ENCODE data around the gene EML4.
"Not testable (repeated sequence)": the region's sequence is repeated elsewhere in the genome, so short reads cannot be mapped to it uniquely, and the experiment has no call there.

EML4 gene

GRCh38 chr2:42169100-42169873, at the start of gene EML4:
Gene EML4, plus strand, starts transcription at chr2:42169353. Its CDS starts 259 bp downstream, at chr2:42169612.
- peak within 1 kb of the TSS; percentile 43 for H3K4me3 Mint-ChIP-seq
- H3K9me3 Mint-ChIP-seq: no peaks in the 10 kb centered on the region
- peaks cover 18% of the 10 kb centered on the region for H3K4me1 Mint-ChIP-seq
- H3K27ac Mint-ChIP-seq: no peak within 1 kb of the TSS
- peaks cover 4% of the 10 kb centered on the region for H3K36me3 Mint-ChIP-seq
- ATAC-seq (ENCODE audit: low read depth) (peak; percentile 86), DNase-seq (ENCODE audit: low spot score in 2 of 2) (peak; percentile 96 to 99)
- no peaks in the 10 kb centered on the region for H3K27me3 Mint-ChIP-seq

GRCh38 chr2:42123426-42123825, 45.7 kb upstream of the EML4 start:
- Mint-ChIP-seq H3K4me1 (peaks cover 33% of the 10 kb centered on the region), H3K27ac (peak overlapping the region; percentile 54), H3K36me3 (peaks cover 2% of the 10 kb centered on the region), H3K27me3 (no peaks in the 10 kb centered on the region), H3K4me3 (no peak overlapping the region), H3K9me3 (peaks cover 2% of the 10 kb centered on the region)
- DNase-seq (ENCODE audit: low spot score in 2 of 2) (no peak), ATAC-seq (ENCODE audit: low read depth) (no peak)

GRCh38 chr2:42124011-42124785, 45.0 kb upstream of the EML4 start:
- peak in 1 of 2 donors; percentile 54 for DNase-seq (ENCODE audit: low spot score in 2 of 2)

GRCh38 chr2:42125841-42126594, 43.1 kb upstream of the EML4 start:
- H3K27ac Mint-ChIP-seq: peak overlapping the region; percentile 92

More at GRCh38 chr2:42124011-42124785, 45.0 kb upstream of the EML4 start:
- Mint-ChIP-seq H3K27ac (peak overlapping the region; percentile 54), H3K27me3 (no peaks in the 10 kb centered on the region), H3K4me3 (no peak overlapping the region), H3K36me3 (peaks cover 2% of the 10 kb centered on the region), H3K4me1 (peaks cover 37% of the 10 kb centered on the region), H3K9me3 (peaks cover 2% of the 10 kb centered on the region)
- ATAC-seq (ENCODE audit: low read depth): peak; percentile 84

GRCh38 chr2:42126873-42127272, 42.3 kb upstream of the EML4 start:
- peaks cover 44% of the 10 kb centered on the region for H3K4me1 Mint-ChIP-seq
- not testable (repeated sequence) for H3K4me3 Mint-ChIP-seq; H3K9me3 Mint-ChIP-seq; H3K27me3 Mint-ChIP-seq; ATAC-seq (ENCODE audit: low read depth); H3K36me3 Mint-ChIP-seq; DNase-seq (ENCODE audit: low spot score in 2 of 2)
- peak overlapping the region; percentile 92 for H3K27ac Mint-ChIP-seq

More at GRCh38 chr2:42125841-42126594, 43.1 kb upstream of the EML4 start:
- ATAC-seq (ENCODE audit: low read depth) (no peak), DNase-seq (ENCODE audit: low spot score in 2 of 2) (no peak)
- Mint-ChIP-seq H3K4me3 (no peak overlapping the region), H3K27me3 (no peaks in the 10 kb centered on the region), H3K4me1 (peaks cover 47% of the 10 kb centered on the region), H3K36me3 (peaks cover 2% of the 10 kb centered on the region), H3K9me3 (peaks cover 2% of the 10 kb centered on the region)

GRCh38 chr2:42127425-42128424, 41.4 kb upstream of the EML4 start:
- Mint-ChIP-seq H3K4me3 (peak overlapping the region; percentile 45), H3K36me3 (no peaks in the 10 kb centered on the region), H3K9me3 (no peaks in the 10 kb centered on the region), H3K27me3 (no peaks in the 10 kb centered on the region), H3K4me1 (peaks cover 48% of the 10 kb centered on the region), H3K27ac (peak overlapping the region; percentile 92)
- DNase-seq (ENCODE audit: low spot score in 2 of 2): peak in 1 of 2 donors; percentile 41
- ATAC-seq (ENCODE audit: low read depth): peak; percentile 67

GRCh38 chr2:42128721-42129486, 40.2 kb upstream of the EML4 start:
- Mint-ChIP-seq H3K9me3 (no peaks in the 10 kb centered on the region), H3K27me3 (no peaks in the 10 kb centered on the region), H3K36me3 (no peaks in the 10 kb centered on the region), H3K4me1 (peaks cover 54% of the 10 kb centered on the region), H3K27ac (peak overlapping the region; percentile 92), H3K4me3 (peak overlapping the region; percentile 60)
- ATAC-seq (ENCODE audit: low read depth): no peak
- no peak for DNase-seq (ENCODE audit: low spot score in 2 of 2)

GRCh38 chr2:42129487-42129852, 39.7 kb upstream of the EML4 start:
- Mint-ChIP-seq H3K36me3 (no peaks in the 10 kb centered on the region), H3K27ac (peak overlapping the region; percentile 92), H3K27me3 (no peaks in the 10 kb centered on the region), H3K9me3 (no peaks in the 10 kb centered on the region), H3K4me3 (no peak overlapping the region), H3K4me1 (peaks cover 51% of the 10 kb centered on the region)
- ATAC-seq (ENCODE audit: low read depth) (no peak), DNase-seq (ENCODE audit: low spot score in 2 of 2) (no peak)

- H3K27me3 Mint-ChIP-seq: no peaks in the 10 kb centered on the region
- peak overlapping the region; percentile 92 for H3K27ac Mint-ChIP-seq
- DNase-seq (ENCODE audit: low spot score in 2 of 2) (no peak), ATAC-seq (ENCODE audit: low read depth) (no peak)
- no peaks in the 10 kb centered on the region for H3K9me3 Mint-ChIP-seq
- H3K4me3 Mint-ChIP-seq: no peak overlapping the region
- H3K4me1 Mint-ChIP-seq: peaks cover 54% of the 10 kb centered on the region
- H3K36me3 Mint-ChIP-seq: no peaks in the 10 kb centered on the region
Observed at GRCh38 chr2:42129947-42130346, 39.2 kb upstream of the EML4 start.

GRCh38 chr2:42130858-42131257, 38.3 kb upstream of the EML4 start:
- H3K27ac Mint-ChIP-seq: peak overlapping the region; percentile 92
- H3K4me1 Mint-ChIP-seq: peaks cover 56% of the 10 kb centered on the region
- not testable (repeated sequence) for H3K9me3 Mint-ChIP-seq; H3K36me3 Mint-ChIP-seq; H3K27me3 Mint-ChIP-seq; H3K4me3 Mint-ChIP-seq; DNase-seq (ENCODE audit: low spot score in 2 of 2); ATAC-seq (ENCODE audit: low read depth)

- no peak for ATAC-seq (ENCODE audit: low read depth)
- H3K27ac Mint-ChIP-seq: peak overlapping the region; percentile 83
- H3K27me3 Mint-ChIP-seq: no peaks in the 10 kb centered on the region
- peak overlapping the region; percentile 76 for H3K4me3 Mint-ChIP-seq
- H3K9me3 Mint-ChIP-seq: no peaks in the 10 kb centered on the region
- no peaks in the 10 kb centered on the region for H3K36me3 Mint-ChIP-seq
- no peak for DNase-seq (ENCODE audit: low spot score in 2 of 2)
- peaks cover 52% of the 10 kb centered on the region for H3K4me1 Mint-ChIP-seq
Observed at GRCh38 chr2:42132191-42132965, 36.8 kb upstream of the EML4 start.
